ENCODE results near the gene DMKN. TPM values are rescaled to one million over a fixed set of nuclear protein-coding genes. Genes with fewer than 3 reads are reported as not detected.

Gene DMKN
- total RNA-seq, 3 donors from 2014 or later (not counting 1 experiment from before 2014, with no cell fraction given): 10.7 to 15.3 (median 11.3) TPM

GRCh38 chr19:35511337-35511736 is 2.1 kb downstream of the DMKN start:
- 81% methylated on average over 7 of the region's 7 CpGs for WGBS (ENCODE audit: insufficient coverage)
- no peak overlapping the region for H3K27ac ChIP-seq (ENCODE audit: low read length)
- no peaks in the 10 kb centered on the region for H3K36me3 Mint-ChIP-seq
- no peaks in the 10 kb centered on the region for H3K9me3 Mint-ChIP-seq
- H3K36me3 ChIP-seq (ENCODE audit: control insufficient read depth, insufficient read depth, low read length): no peaks in the 10 kb centered on the region
- H3K4me1 ChIP-seq (ENCODE audit: control insufficient read depth, insufficient read depth, low read length): peaks cover 23% of the 10 kb centered on the region
- H3K27ac Mint-ChIP-seq: no peak overlapping the region
- peak overlapping the region; percentile 37 for H3K4me3 Mint-ChIP-seq
- TF ChIP-seq, protein P1, sequence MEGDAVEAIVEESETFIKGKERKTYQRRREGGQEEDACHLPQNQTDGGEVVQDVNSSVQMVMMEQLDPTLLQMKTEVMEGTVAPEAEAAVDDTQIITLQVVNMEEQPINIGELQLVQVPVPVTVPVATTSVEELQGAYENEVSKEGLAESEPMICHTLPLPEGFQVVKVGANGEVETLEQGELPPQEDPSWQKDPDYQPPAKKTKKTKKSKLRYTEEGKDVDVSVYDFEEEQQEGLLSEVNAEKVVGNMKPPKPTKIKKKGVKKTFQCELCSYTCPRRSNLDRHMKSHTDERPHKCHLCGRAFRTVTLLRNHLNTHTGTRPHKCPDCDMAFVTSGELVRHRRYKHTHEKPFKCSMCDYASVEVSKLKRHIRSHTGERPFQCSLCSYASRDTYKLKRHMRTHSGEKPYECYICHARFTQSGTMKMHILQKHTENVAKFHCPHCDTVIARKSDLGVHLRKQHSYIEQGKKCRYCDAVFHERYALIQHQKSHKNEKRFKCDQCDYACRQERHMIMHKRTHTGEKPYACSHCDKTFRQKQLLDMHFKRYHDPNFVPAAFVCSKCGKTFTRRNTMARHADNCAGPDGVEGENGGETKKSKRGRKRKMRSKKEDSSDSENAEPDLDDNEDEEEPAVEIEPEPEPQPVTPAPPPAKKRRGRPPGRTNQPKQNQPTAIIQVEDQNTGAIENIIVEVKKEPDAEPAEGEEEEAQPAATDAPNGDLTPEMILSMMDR (IDR thresholded peaks at IDR 0.05): no peak
- peaks cover 8 to 24% of the 10 kb centered on the region in 2 donors for H3K4me1 Mint-ChIP-seq
- peaks cover 11% of the 10 kb centered on the region for H3K27me3 ChIP-seq (ENCODE audit: control insufficient read depth, insufficient read depth, low read length)
- H3K4me3 ChIP-seq (ENCODE audit: low read length): no peak overlapping the region
- H3K9me3 ChIP-seq (ENCODE audit: control insufficient read depth, insufficient read depth, low read length): no peaks in the 10 kb centered on the region
- intact Hi-C loops (cut with micrococcal nuclease): loop anchor here (2.0 kb wide), 1 partner anchor 205 kb away; no protein-coding TSS in a partner anchor
- H3K27me3 Mint-ChIP-seq (ENCODE audit: low read depth in 2 of 2): peaks cover 7 to 19% of the 10 kb centered on the region in 2 donors
- no peak for DNase-seq
- no peak for ATAC-seq

GRCh38 chr19:35510626-35510964 is 2.9 kb downstream of the DMKN start:
- ATAC-seq (no peak), DNase-seq (no peak)
- no peaks in the 10 kb centered on the region for H3K9me3 Mint-ChIP-seq
- Histone ChIP-seq H3K36me3 (ENCODE audit: control insufficient read depth, insufficient read depth, low read length) (no peaks in the 10 kb centered on the region), H3K27ac (ENCODE audit: low read length) (no peak overlapping the region), H3K27me3 (ENCODE audit: control insufficient read depth, insufficient read depth, low read length) (peaks cover 11% of the 10 kb centered on the region), H3K4me1 (ENCODE audit: control insufficient read depth, insufficient read depth, low read length) (peaks cover 23% of the 10 kb centered on the region), H3K9me3 (ENCODE audit: control insufficient read depth, insufficient read depth, low read length) (no peaks in the 10 kb centered on the region), H3K4me3 (ENCODE audit: low read length) (no peak overlapping the region)
- peak overlapping the region; percentile 89 for H3K4me3 Mint-ChIP-seq
- peaks cover 8 to 24% of the 10 kb centered on the region in 2 donors for H3K4me1 Mint-ChIP-seq
- WGBS (ENCODE audit: insufficient coverage): 17% methylated on average over 15 of the region's 15 CpGs
- H3K27ac Mint-ChIP-seq: peak overlapping the region in 1 of 2 donors; percentile 82
- TF ChIP-seq, protein P1 (IDR thresholded peaks at IDR 0.05): peak; percentile 52
- H3K27me3 Mint-ChIP-seq (ENCODE audit: low read depth in 2 of 2): peaks cover 7 to 19% of the 10 kb centered on the region in 2 donors
- no peaks in the 10 kb centered on the region for H3K36me3 Mint-ChIP-seq
- intact Hi-C loops (cut with micrococcal nuclease): loop anchor here (1.0 to 2.0 kb wide), 2 partner anchors 82 to 206 kb away; no protein-coding TSS in a partner anchor

DNA sequence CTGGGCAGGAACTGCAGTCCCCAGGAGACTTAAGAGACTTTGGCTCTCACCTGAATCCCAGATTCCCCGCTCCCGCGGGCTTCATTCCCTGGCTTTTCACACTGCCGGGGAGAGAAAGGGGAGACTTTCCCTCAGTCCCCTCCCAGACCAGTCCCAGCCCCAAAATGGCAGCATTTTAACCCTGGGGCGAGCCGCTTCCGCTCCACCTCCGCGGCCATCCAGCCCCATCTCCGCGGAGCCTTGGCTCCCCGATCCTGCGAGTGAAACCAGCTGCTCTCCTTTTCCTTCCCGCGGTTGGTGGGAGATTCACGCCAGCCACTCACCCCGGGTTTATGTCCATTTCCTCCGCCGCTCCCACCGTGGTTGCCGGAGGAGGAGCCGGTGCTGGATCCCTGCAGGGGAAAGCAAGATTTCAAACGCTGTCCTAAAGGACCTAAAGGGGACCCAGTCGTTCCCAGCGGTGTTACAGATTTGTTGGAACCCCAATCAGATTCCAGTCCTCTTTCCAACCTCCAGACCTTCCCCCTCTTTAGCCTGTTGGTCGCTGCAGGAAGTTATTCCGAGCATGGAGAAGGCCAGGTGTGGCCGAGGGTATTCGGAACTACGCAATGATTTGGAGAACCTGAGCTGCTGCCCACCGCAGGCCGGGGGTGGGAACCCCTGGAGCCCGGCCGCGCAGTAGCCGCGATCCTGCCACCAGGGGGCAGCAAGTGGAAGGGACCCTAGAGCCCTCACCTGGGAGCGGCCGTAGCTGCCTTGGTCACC is 3.4 kb downstream of the DMKN start:
- Mint-ChIP-seq H3K27ac (peak overlapping the region; percentile 64 to 82), H3K4me1 (peaks cover 8 to 24% of the 10 kb centered on the region in 2 donors), H3K27me3 (ENCODE audit: low read depth in 2 of 2) (peaks cover 7 to 19% of the 10 kb centered on the region in 2 donors), H3K36me3 (no peaks in the 10 kb centered on the region), H3K4me3 (peak overlapping the region; percentile 89), H3K9me3 (no peaks in the 10 kb centered on the region)
- peaks cover 11% of the 10 kb centered on the region for H3K27me3 ChIP-seq (ENCODE audit: control insufficient read depth, insufficient read depth, low read length)
- H3K27ac ChIP-seq (ENCODE audit: low read length): peak overlapping the region; percentile 46
- H3K9me3 ChIP-seq (ENCODE audit: control insufficient read depth, insufficient read depth, low read length): no peaks in the 10 kb centered on the region
- under 1% methylated on average over 39 of the region's 39 CpGs for WGBS (ENCODE audit: insufficient coverage)
- peaks cover 23% of the 10 kb centered on the region for H3K4me1 ChIP-seq (ENCODE audit: control insufficient read depth, insufficient read depth, low read length)
- DNase-seq (peak; percentile 74 to 85), ATAC-seq (peak; percentile 71 to 76 (median 75))
- intact Hi-C loops (cut with micrococcal nuclease): loop anchor here (1.0 to 2.0 kb wide), 2 partner anchors 82 to 207 kb away; no protein-coding TSS in a partner anchor
- no peaks in the 10 kb centered on the region for H3K36me3 ChIP-seq (ENCODE audit: control insufficient read depth, insufficient read depth, low read length)
- TF ChIP-seq, protein P1 (IDR thresholded peaks at IDR 0.05): peak; percentile 98
- peak overlapping the region; percentile 55 for H3K4me3 ChIP-seq (ENCODE audit: low read length)

Data from natural killer cell (primary cell).